HG03039 (cell line): Measurements from ENCODE around the gene ADAMTS7.
"Not testable (repeated sequence)": the region's sequence is repeated elsewhere in the genome, so short reads cannot be mapped to it uniquely, and the experiment has no call there.

Experiments used
- ATAC-seq: cut with Tn5 transposase; IDR thresholded peaks from one replicate; pipeline ENCODE4 v1.9.1; 2021; ENCODE audit warnings: mild to moderate bottlenecking, moderate library complexity; ENCODE audit not compliant: unreplicated experiment

The ADAMTS7 gene

DNA sequence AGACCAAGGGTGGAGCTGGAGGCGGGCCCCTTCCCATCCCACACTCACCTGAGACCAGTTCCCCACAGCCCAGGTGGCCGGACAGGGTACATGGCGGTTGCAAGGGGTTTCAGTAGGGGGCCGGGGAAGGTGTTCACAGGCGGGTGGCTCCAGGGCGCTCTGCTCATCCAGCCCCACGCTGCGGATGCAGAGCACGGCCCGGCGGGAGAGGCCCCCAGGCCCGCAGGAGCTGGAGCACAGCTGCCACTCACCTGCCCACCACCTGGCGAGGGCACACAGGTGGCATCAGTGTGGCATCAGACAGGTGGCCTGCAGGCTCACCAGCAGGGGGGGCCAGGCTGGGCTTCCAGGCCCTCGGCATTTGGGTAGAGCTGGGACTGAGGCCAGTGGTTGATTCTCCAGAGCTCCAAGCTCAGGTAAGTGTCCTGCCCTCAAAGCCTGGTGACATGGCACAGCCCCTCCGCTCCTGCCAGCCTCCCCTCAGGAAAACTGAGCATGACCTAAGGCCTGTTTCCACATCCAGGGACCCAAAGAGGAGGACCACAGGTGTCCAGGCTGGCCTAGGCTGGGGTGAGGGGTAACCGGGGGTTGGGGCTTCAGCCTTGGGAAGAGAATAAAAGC, 43.8 kb downstream of the ADAMTS7 start:
- ATAC-seq, result no peak

DNA sequence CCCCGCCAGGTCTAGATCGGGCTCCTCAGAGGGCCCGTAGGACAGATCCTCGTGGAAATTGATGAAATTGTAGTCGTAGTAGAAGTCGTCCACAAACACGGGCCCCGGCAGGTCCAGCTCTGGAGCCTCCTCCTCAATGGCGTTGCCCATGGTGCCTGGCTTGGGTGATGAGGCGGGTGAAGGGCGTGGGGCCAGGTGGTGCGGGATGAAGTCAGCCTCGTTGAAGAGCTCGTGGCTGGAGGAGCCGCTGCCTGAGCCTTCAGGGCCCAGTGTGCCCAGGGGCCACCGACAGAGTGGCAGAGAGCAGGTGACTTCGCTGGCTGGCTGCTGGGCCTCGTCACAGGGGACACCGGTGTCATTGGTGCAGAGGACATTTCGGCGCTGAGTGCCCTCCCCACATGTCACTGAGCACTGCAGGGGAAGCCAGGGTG, 44.6 kb downstream of the ADAMTS7 start:
- not testable (repeated sequence) for ATAC-seq

DNA sequence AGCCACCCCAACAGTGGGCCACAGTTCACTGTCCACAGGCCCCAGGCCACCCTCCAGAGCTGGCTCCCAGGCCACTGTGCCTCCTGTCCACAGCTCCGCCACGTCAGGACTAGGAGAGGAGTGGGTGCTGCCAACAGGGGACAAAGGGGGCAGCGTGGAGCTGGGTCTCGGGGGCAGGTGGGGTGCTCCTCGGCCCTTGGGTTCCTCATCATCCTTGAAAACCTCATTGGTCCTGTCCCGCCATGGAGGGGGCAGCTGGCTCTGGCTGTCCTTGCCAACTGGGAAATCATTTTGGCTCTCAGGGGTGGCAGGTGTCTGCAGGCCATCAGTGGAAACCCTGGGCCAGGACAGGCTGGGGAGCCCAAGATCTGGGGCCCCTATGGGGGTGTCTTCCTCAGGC, 45.2 kb downstream of the ADAMTS7 start:
- no peak for ATAC-seq

DNA sequence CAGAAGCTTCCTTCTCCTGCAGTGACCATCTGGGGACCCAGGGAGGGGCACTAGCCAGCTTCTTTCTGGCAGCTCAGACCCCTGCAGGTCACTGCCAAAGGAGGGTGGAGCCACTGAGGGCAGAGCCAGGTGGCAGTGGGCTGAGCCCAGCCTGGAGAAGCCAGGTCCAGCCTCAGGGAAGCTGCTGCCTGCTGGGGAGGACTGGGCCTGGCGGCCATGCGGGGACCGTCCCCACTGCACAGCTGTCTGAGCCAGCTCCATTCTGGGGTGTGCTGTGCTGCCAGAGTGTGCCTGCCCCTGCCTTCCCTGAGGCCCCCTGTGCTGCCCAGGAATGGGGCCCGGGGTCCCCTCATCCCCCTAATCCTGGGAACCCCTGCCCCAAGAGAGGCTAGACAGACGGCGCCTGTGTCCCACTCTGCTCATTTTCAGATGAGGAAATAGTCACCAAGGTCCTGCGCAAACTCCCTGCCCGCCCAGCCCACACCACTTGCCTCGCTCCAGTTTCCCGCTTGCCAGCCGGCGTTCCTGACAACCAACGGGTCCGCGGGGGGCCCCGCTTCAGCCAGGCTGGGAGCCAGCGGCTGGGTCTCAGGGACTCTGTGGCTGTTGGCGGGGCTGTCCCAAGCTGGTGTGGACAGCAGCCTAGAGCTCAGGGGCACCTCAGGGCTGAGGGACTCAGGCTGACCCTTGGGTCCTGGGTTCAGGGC, 46.0 kb downstream of the ADAMTS7 start:
- ATAC-seq, result not testable (repeated sequence)

GRCh38 chr15:78764340-78765153, 46.7 kb downstream of the ADAMTS7 start:
- ATAC-seq, result not testable (repeated sequence)

GRCh38 chr15:78763796-78764241, 47.4 kb downstream of the ADAMTS7 start:
- no peak for ATAC-seq

DNA sequence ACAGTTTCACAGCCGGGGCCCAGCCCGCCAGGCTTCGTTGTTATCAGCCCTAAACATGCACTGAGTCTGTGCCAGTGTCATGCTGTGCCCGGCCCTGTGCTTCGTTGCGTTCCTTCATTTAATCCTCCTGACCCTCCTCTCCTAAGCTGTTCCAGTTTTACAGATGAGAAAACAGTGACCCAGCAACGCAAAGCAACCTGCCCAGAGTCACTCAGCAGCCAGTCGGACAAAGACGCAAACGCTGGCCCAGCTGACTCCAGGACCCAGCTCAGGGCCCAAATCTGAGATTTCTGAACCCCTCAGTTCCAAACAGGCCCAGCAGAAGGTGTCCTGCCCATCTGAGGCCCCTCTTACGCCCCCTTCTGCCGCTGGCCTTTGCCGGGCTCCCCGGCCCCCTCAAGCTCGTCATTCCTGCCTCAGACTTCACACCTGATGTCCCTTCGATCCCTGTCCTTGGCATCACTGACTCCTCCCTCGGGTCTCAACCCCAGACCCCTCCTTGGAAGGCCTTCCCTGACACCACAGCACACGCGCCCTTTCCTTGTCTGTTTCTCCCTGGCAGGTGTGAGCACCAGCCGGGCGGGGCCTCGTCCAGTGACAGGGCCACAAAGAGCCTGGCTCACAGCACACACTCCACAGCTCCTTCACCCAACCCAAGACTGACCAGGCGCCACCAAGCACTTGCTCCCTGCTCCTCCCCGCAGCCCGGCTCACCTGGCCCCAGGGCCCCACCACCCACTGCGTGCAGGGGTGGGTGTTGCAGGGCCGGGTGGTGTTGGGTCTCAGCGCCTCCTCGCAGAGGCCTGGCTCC, 48.1 kb downstream of the ADAMTS7 start:
- ATAC-seq, result no peak

- ATAC-seq, result not testable (repeated sequence)
Measured at GRCh38 chr15:78762386-78762961, 48.8 kb downstream of the ADAMTS7 start.

- ATAC-seq, result no peak
Measured at GRCh38 chr15:78761891-78762385, 49.3 kb downstream of the ADAMTS7 start.

GRCh38 chr15:78761475-78761874, 49.8 kb downstream of the ADAMTS7 start:
- ATAC-seq, result not testable (repeated sequence)

GRCh38 chr15:78761020-78761419, 50.2 kb downstream of the ADAMTS7 start:
- no peak for ATAC-seq

DNA sequence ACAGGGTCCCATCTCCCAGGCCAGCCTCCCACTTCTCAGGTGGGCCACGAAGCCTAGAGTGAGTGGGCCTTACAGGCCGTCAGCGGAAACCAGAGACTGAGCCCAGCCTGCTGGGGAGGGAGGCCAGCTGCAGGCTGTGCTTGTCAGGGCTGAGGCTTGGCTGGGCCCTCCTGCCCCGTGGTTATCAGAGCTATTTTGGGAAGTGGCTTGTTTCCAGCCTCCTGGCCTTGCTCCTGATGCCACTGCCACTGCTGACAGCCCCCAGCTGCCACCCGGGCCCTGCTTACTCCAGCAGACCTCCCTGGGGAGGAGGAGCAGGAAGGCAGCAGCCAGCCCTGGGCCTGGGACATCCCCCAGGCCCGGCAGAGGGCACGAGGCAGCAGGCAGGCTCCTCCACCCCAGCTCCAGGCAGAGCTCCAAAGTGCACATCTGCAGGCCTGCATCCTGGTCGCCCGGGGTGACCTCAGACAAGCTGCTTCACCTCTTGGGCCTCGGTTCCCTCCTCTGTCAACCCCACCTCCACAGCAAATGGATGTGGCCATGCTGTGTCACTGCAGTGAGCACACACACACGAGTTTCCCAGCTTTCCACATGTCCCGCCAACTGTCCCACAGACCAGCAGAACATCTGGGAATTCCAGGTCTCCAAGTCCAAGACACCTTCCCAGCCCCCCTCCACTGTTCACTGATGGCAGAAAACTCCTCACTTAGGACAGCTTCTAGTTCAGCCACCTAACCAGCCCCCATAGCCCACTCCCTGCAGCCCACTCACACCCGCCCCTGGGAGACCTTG, 51.0 kb downstream of the ADAMTS7 start:
- ATAC-seq, result not testable (repeated sequence)

GRCh38 chr15:78759361-78759998, 51.8 kb downstream of the ADAMTS7 start:
- ATAC-seq, result not testable (repeated sequence)

GRCh38 chr15:78758486-78759200, 52.6 kb downstream of the ADAMTS7 start:
- ATAC-seq, result not testable (repeated sequence)

GRCh38 chr15:78758084-78758483, 53.2 kb downstream of the ADAMTS7 start:
- ATAC-seq, result not testable (repeated sequence)

DNA sequence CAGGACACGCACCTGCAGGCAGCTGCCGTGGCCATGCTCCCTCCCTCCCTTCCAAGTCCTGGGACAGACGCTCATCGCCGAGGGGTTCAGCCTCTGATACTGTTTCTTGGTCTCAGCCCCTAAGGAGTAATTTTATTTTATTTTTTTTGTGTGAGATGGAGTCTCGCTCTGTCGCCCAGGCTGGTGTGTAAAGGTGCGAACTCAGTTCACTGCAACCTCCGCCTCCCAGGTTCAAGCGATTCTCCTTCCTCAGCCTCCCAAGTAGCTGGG, 53.7 kb downstream of the ADAMTS7 start:
- no peak for ATAC-seq

DNA sequence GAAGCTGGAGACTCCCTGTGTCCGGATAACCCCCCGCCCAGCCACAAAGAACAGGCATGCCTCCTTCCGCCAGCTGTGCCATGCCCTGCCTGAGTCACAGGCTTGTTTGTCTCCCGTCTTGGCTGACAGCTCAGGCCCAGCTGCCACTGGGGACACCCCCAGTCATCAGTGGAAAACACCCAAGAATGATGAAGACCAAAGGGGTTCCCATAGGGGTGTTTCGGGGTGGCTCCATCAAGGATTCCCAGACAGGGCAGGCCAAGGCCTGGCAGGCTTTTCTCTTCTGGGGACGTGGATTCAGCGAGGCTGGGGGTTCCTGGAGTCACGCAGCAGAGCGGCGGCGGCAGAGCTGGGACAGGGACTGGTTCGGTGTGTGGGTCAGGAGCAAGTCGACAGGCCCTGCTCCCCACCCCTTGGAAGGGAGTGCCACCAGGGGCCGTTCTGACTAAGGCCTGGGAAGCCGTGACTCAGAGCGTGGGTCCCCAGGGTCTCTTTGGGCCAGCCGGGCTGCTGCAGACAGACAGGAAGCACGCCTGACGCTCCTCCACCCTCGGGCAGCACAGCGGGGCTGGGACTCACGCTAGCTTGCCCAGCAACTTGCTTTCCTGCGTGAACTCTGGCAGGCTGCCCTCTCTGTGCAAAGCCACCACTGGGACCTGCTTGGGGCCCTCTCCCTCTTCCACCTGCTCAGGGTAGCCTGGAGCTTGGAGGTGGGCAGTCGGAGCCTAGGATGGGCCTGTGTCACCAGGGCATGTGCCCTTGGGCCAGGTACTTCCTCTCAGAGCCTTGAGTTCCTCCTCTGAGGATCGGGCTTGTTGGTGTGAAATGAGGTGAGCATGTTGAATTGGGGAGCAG, 54.3 kb downstream of the ADAMTS7 start:
- ATAC-seq, result peak; percentile 47
